HK-2 (cell line): ENCODE data around the gene PRDM10.
A peak's percentile ranks its signal among the peaks of the same experiment; 100 is the strongest.

Experiments
- DNase-seq: peaks from one replicate; pipeline ENCODE4 v3.0.0-alpha.2; 2018; ENCODE audit not compliant: unreplicated experiment

PRDM10 gene

DNA sequence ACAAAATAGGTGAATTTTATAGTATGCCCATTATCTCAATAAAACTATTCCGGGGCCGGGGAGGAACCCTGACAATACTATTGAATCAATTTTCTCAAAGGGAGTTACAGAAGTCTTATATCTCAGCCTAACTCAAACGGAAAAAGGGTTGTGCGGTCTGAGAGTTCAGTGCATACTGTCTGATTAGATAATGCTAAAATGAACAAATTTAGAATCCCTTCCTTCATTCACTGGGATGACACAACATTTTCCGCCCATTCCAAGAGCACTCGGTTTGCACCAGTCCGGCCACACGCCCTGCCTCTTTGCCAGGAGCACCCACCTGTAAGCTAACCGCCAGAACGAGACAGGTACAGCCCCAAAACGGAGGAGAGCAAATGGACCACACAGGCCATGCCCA is 57.3 kb downstream of the PRDM10 start:
- DNase-seq: no peak

DNA sequence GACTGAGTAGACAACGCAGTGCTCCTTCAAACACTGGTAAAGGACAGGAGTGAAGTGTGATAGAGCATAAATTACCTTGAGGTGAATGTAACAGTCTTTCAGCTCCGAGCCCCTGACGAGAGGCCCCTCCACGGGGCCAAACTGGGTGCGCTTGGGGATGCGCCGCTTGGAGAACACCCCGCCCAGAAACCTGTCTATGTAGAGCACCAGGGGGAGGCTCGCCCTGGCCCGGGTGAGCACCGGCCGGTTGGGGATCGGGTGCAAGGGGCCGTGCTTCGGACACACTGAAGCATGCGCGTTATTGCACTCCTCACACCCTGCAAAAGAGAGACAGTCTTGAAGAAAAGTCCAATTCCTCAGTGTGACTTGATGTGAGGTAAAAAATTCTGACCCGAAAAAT is 57.9 kb downstream of the PRDM10 start:
- DNase-seq: no peak

DNA sequence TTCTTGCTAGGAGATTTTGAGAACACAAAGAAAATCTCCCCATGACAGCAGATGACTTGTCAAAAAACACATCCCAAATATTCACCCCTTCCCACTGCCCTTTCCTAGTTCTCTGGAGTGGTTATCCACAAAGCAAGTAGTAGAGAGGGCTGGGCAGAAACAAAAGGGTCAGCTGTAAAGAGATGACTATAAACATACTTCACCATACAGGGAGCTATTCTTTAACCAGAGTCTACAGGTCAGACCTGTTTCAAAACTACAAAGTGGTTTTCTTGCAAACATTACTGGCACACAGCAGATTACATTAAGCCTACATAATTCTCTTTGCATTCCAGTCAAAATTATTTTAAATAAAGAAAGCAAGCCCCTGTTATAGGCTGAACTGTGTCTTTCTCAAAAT is 59.6 kb downstream of the PRDM10 start:
- no peak for DNase-seq

DNA sequence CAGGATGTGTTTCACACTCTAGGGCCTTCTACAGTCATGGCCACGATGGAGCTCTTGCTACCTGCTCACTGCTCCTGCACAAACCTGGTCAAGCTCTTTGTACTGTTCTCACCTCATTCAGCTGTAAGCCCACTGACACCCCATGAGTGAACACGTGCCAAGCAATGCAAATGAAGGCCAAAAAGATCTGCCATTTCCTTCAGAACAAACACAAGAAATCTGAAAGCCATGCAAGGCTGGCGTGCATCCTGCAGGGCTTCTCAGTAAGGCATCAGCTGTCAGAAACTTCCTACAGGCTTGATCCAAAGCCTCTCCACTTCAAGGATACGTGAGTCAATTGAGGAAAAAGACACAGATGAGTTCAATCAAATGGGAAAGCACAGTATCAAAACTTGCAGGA is 63.1 kb downstream of the PRDM10 start:
- DNase-seq: no peak

DNA sequence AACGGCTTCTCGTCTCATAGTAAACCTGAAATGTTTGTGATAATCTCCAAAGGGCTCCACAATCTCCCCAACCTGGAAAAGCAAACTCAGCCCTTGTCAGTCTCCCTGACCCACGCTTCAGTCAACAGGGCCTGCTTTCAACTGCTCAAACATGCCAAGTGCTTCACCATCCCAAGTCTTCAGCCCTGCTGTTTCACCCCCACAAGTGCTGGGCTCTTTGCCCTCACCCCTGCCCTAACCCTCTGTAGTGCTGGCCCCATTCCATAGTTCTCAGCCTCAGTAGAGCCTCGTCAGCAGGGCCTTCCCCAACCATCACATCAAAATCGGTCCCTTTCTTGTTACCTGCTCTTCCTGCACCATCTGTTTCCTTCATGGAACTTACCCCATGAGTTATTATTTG is 63.9 kb downstream of the PRDM10 start:
- DNase-seq: no peak

DNA sequence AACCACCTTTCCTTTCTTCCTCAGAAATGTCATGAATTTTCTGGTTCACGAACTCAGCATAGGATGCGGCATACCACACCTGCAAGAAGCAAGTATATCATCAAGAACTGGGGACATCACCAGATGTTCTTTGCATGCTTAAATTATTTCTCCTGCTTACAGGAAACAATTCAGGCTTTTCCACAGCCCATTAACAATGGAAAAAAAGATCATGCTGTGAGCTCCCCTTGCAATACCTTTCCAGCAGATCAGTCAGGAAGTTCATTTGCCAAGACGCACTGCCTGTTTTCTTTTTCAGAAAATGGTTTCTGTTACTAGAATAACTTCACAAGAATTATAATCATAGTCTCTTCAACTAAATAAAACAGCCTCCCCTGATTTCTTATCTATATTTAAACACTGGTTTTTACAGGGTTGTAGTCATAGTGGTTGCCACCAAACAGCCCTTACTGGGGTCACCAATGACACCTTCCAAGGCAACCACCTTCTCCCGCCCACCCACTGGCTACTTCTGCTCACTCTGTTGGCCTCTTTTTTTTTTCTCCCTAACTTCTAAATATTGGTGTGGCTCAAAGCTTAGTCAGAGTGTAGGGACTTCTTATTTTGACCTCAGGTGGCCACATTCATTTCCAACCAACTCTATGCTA is 64.9 kb downstream of the PRDM10 start:
- no peak for DNase-seq

DNA sequence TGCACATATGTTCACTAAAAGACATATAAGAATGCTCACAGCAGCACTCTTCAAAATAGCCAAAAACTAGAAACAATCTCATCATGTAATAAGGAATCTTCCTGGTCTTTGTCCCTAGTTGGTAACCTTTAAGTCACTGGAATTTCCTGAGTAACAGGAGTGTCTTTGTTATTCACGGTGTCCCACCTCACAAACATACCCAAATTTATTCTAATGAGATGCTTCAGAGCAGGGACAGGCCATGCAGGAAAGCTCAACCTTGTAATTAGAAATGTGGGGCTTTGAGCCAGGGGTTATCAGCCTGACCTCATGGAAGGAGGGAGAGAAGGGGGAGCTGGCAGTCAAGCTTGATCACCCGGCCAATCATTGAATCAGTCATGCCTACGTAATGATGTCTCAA is 66.9 kb downstream of the PRDM10 start:
- DNase-seq: no peak

DNA sequence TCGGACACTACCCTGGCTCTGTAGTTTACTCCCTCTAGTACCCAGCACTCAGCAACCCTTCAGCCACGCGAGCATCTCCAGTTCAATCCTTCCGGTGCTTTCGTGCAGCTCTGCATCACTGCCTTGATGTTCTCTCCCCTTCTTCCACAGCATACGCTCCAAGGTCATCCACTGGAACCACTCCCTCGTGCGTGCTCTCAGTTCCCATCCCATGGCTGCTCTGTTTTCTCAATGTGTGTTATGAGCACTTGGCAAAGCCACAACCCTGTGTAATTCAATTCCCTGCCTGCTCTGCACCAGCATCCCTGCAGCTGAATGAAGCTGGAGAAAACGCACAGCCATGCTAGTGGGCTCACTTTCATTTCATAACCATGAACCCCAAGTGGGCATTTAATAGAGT is 68.7 kb downstream of the PRDM10 start:
- DNase-seq: no peak

DNA sequence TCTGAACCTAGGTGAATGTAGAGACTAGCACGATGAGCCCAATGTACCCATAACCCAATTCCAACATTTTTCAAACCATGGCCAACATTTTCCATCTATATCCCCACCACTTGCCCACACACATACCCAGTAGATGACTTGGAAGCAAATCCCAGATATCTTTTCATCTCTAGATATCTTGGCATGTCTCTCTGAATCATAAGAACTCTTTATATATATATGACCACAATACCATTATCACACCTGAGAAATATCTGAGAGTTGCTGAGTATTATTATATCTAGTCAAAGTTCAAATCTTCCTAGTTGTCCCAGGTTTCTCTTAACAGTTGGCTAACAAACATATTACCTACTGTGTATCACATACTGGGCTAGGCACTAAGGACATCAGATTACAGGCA is 69.4 kb downstream of the PRDM10 start:
- DNase-seq: no peak

DNA sequence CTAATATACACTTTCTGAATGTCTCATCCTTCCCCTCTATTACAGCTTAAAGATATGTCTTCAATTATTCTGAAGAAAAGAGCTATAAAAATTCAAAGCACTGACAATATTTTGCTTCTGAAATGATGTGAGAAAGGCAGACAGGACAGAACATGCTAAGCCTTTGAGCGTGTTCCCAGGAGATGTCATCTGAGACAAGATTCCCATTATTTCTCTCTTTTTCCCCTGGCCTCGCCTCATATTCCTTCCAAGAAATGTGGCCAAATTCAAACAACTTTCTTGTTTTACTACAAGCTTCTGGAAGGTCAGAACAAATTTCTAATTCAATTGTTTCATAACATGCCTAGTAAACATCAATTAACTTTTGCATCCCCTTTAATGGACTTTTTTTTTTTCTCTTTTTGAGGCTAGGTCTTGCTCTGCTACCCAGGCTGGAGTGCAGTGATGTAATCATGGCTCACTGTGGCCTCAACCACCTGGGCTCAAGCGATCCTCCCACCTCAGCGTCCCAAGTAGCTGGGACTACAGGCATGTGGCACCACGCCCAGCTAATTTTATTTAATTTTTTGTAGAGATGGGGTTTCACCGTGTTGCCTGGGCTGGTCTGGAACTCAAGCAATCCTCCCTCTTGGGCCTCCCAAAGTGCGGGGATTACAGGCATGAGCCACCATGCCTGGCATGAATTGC is 70.1 kb downstream of the PRDM10 start:
- no peak for DNase-seq

DNA sequence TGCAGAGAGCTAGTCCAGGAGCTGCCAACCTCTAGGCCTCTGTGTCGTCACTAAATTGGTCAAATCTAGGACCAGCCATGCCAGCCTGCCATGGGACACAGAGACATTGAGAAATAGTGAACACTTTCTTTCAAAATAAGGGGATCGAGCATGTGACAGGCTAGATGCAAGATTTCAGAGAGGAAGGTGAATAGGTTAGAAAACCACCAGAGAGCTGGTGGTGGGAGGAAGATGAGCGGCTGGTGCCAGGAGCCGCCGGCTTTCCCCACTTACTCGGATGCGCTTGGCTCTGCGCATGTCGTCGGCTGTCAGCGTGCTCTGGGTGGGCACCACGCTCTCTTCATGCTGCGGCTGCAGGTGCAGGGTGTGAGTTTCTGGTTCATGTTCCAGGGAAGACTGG is 71.9 kb downstream of the PRDM10 start:
- DNase-seq: no peak

DNA sequence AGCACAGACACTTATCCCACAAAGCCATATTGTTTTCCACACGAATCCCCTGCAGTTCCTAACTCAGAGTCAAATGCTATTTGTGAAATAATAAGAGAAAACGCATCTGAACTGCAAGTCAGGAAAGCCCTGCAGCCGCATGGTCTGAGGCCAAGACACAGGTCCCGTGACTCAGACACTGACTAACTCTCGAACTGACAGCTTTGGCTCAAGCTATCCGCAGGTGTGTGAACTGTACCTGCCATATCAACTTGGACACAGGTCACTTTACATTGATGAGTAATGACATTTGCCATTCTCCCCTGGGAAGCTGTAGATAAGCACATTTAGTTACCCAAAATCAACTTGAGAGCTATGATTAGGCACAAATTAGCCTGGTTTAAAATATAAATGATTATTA is 72.3 kb downstream of the PRDM10 start:
- no peak for DNase-seq

DNA sequence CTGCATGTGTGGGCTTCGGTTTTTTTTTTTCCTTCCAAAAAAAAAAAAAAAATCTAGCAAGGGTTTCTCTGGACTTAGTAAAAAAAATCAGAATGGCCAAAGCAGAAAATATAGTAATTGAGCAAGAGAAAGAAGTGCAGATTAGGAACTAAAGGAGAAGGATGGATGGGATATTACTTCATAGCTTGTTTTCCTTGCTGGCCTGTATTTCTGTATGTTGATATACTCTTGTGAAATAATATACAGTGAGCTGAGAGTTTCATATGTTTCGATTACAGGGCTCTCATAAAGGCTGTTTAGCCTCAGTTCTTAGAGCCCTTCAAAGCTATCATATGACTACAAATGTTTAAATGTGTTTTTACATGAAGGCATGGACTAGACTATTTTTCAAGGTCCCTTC is 72.9 kb downstream of the PRDM10 start:
- DNase-seq: no peak

DNA sequence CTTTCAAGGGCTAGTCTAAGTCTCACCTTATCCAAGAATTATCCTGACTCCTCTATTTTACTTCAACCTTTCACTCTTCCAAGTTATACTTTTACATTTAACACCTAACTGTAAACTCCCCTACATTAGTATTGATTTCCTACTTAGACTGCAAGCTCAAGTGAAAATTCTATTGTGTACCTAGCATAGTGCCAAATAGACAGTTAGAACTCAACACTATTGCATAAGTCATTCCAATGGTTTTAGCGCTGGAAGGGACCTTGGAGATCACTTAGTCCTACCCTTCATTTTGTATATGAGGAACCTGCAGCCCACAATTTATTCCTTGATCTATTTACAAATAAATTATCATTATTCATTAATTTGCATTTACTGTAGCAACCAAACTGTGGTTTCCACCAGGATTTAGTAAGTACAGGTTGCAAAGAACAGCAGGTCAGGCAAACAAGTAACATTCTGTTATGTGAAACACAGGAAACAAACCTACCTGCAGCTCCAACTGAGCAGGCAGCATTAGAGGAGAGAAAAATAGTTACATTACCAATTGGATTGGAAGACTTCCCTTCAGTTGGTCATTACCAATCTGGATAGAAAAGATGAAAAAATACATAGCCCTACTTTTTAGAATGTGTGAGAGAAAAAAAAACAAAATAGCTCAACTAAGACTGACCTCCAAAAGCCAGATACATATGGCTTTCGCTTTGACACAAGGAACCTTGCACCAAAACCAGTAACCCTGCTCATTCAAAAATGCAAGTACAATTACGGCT is 73.5 kb downstream of the PRDM10 start:
- no peak for DNase-seq

DNA sequence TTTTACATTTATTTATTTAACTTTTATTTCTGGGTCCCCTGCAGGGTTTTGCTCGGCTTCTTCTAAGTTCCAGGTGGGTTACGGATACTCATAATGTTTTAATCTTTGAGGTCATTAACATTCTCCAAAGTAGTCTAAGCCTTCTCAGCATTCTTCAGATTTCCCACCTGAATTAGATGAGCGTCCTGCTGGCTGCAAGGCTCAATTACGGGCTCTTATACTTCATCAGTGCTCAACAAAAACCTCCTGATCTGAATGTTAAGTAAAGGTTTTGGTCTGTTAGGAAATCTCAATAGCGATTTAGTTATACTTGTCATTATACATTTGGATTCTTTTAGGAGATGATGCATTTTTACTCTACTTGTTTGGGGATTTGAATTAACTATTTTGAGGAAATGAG is 80.0 kb downstream of the PRDM10 start:
- no peak for DNase-seq

DNA sequence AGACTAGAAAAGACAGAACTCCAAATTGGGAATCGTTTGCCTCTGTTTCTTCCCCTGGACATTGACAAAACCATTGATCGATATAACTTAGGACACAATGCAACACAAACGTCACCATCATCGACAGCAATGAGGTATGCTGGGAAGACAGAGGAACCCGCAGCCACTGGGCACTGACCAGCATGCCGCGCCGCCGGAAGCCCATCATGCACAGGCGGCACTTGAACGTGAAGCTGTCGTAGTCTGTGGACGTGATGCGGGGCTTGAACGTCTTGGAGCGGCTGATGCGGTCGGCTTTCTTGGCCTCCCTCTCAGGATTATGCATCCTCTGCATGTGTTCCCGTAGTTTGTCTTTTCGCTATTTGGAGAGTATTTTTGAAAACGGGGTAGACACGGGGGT is 84.3 kb downstream of the PRDM10 start:
- DNase-seq: no peak

DNA sequence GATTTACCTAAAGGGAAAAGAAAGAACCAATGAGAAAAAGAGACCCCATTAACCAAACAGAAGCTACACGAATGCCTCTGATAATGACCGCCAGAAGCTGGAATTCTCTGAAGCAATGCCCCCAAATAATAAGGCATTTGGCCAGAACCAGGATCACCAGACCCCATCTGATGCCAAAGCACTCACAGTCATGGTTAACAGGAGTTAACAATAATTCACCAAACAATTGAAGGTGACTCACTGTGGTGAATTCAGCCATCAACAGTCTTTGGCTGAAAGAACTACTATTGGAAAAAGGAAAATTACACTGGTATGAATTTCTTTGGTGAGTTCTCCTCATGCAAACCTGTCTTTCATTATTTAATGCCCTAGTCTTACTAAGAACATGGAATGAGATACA is 85.4 kb downstream of the PRDM10 start:
- no peak for DNase-seq

DNA sequence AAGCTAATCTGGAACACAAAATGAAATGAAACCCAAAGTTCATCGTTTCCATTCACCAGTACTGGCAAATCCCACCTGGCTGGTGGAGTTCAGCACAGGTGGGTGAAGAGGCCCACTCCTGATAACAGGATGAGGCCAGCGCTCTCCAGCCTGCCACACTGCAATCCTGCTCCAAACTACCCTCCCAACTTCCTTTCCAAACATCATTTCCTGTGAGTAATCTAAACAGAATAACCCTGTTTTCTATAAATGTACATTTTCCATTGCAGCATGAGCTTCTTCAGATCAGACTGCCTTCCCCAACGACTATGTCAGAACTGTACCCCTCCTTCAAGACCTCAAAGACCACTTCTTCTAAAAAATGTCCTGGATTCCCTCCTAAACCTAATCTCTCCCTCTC is 91.3 kb downstream of the PRDM10 start:
- DNase-seq: no peak

DNA sequence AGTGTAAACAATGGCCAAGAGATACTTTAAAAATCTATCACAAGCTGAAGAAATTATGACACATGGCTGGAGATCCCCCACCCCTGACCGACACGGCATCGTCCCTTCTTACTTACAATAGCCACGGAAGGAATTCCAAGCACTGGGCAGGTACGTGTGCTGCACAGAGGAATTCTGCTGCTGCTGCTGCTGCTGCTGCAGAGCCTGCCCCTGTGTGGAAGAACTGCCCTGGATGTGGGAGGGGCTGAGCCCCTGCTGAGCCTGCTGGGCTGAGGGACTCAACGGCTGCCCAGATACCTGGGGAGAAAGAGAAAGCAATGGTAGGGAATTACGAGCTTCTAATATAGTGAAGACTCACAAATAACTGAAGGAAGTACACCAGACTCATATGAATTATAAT is 92.3 kb downstream of the PRDM10 start:
- DNase-seq: no peak

DNA sequence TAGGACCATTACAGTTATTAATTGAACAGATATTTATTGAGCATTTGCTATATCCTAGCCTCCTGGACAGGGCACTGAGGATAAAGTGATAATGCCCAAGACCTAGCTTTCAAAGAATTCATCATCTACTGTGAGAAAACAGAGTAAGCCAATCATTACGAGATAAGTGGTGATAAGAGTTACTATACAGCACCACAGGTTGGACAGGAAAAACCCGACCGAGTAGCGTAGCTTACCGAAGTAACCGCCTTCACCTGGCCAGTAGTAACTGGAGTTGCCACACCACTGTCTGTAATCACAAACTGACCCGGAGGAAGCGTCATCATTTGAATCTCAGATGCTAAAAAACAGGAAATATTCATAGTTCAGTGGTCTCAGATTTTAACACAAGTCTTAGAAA is 97.2 kb downstream of the PRDM10 start:
- DNase-seq: no peak

DNA sequence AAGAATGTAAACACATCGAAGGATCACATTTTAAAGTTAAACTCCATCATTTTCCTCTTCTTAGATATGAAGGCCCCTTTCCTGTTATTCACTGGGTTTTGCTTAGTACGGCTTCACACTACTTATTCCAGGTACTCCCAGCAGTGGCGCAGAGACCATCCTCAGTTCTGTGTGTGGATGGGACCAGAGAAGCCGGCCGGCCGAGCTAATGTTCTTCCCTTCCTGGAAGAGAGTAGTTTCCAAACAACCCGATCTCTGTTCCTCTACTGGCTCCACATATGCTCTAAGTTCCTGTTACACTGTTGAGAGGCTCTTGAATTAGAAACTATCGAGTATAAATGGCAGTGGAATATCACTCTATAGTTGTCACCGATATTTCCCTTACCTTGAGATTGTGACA is 106.6 kb downstream of the PRDM10 start:
- no peak for DNase-seq

DNA sequence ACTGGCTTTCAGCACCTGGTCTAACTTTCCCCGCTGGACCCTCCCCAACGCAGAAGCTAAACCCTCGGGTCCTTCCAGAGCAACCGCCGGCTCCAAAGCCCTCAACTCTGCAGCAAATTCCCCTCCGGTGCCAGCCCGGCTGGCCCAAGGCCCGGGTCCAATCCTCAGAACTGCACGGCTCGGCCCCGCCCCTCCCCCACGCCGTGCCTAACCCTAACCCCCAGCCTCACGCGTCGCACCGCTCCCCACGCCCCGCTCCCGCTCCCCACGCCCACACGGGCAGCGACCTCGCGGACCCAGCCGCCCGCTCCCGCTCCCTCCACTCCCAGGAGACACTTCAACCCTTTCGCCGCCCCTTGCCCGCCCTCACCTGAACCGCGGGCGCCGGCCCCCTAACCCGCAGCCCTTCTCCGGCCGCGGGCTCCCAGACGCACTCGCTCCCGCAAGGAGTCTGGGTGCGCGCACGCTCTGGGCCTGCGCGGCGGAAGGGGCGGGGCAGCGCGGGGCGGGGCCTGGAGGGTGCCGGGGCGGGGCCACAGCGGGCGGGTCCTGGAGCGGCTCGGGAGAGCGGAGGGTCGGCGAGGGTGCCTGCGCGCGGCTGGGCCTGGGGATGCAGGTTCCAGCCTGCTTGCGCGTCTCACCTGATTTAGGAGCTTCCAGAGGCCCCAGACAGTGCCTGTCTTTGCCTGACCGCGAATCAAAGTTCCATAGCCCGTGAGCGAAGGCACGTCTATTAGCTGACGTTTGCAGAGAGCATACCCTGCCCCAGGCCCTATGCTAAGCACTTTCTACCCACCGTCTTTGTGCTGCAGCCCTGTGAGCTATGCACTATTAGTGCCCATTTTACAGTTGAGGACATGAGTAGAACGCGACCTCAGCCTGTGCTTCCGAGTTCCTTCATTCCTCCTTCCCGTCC is 107.3 kb downstream of the PRDM10 start, which contains the start of gene NFRKB:
NFRKB (minus strand) TSS at position 453 of the 916 bp plus-strand sequence. CDS start 2,729 bp downstream, outside the sequence.
- peak; percentile 78 for DNase-seq
